HCT116 (cell line): Measurements from ENCODE around the gene PRG2. TPM values are rescaled to one million over a fixed set of nuclear protein-coding genes. Genes with fewer than 3 reads are reported as not detected.

Experiments used
- ATAC-seq: fragments of 200-7000 bp; cut with Tn5 transposase; 2 replicates; pipeline ENCODE4 v1.9.1; 2020; ENCODE audit warnings: mild to moderate bottlenecking, moderate library complexity
- BruUV-seq: library from RNA; stranded (reverse); fragments of 400-500 nt; replicated peaks from 2 replicates; lab custom pipeline; 2021; lab: Mats Ljungman, UMichigan
- CTCF ChIA-PET: fragments of 300-600 bp; sonication (Branson Sonifier 250); formaldehyde crosslinking; loops from one replicate; lab custom pipeline; 2021; ENCODE audit warnings: antibody characterized with exemption; lab: Charles Lee
- POLR2A ChIA-PET: fragments of 300-600, 350-600 bp; sonication (Branson Sonifier 250); formaldehyde crosslinking; loops from one replicate; lab custom pipeline; 2021; ENCODE audit warnings: antibody characterized with exemption; lab: Charles Lee
- RAD21 ChIA-PET, 2 experiments: fragments of 300-600 bp; sonication (Branson Sonifier 250); formaldehyde crosslinking; loops; one replicate each; lab custom pipeline; 2023; ENCODE audit warnings: low total read pairs in 2 of 2; ENCODE audit not compliant: uncharacterized antibody in 2 of 2, unreplicated experiment in 2 of 2, low non-redundant PET in 1 of 2; lab: Charles Lee
- DNase-seq: peaks from one replicate; pipeline ENCODE4 v3.0.0-alpha.2; 2010; ENCODE audit warnings: low read depth, low spot score
- H2AFZ ChIP-seq: fragments of 200-600 bp; shearing (Covaris generic), sonication (generic); 2 replicates; pipeline ENCODE4 v1.6.1; 2017; ENCODE audit warnings: low read depth, mixed run types, mixed read lengths, antibody characterized with exemption, low read length; ENCODE audit not compliant: poor library complexity, severe bottlenecking
- H3K27ac ChIP-seq: 2 replicates; pipeline ENCODE4 v1.5.1; 2012; ENCODE audit warnings: low read depth, low read length
- H3K27me3 ChIP-seq: fragments of 200-600 bp; sonication (generic); 2 replicates; pipeline ENCODE4 v1.6.1; 2016; ENCODE audit warnings: mixed run types, low read length, mixed read lengths; ENCODE audit not compliant: insufficient read depth
- H3K36me3 ChIP-seq, 2 experiments: fragments of 200-500 bp in 1 of 2; fragments of 200-600 bp in 1 of 2; sonication (Bioruptor generic) in 1 of 2; sonication (generic) in 1 of 2; 2 replicates each; pipeline versions ENCODE4 v1.5.1 to v1.6.1; 2014 to 2016; ENCODE audit warnings: low read length in 2 of 2, inconsistent platforms in 1 of 2, mixed read lengths in 1 of 2, mixed run types in 1 of 2; ENCODE audit not compliant: insufficient read depth in 2 of 2, control insufficient read depth in 1 of 2
- H3K4me1 ChIP-seq, 2 experiments: fragments of 200-600 bp in 1 of 2; sonication (generic) in 1 of 2; 2 replicates each; pipeline versions ENCODE4 v1.5.1 to v1.6.1; 2012 to 2017; ENCODE audit warnings: low read length in 2 of 2, inconsistent platforms in 1 of 2, mild to moderate bottlenecking in 1 of 2, mixed read lengths in 1 of 2, mixed run types in 1 of 2, moderate library complexity in 1 of 2; ENCODE audit not compliant: insufficient read depth in 2 of 2, control insufficient read depth in 1 of 2
- H3K4me2 ChIP-seq: fragments of 200-600 bp; sonication (generic); 2 replicates; pipeline ENCODE4 v1.6.1; 2017; ENCODE audit warnings: mixed run types, low read length, mixed read lengths
- H3K4me3 ChIP-seq, 2 experiments: fragments of 200-600 bp in 1 of 2; sonication (generic) in 1 of 2; replicated peaks in 1 of 2; 2 replicates each; pipeline ENCODE4 v1.5.1; 2011 to 2016; ENCODE audit warnings: low read length in 2 of 2, control low read depth in 1 of 2, low read depth in 1 of 2, mild to moderate bottlenecking in 1 of 2, mixed read lengths in 1 of 2, mixed run types in 1 of 2
- H3K79me2 ChIP-seq: fragments of 200-600 bp; sonication (generic); 2 replicates; pipeline ENCODE4 v1.6.1; 2017; ENCODE audit warnings: mild to moderate bottlenecking, mixed run types, low read length, moderate library complexity, mixed read lengths; ENCODE audit not compliant: insufficient read depth
- H3K9ac ChIP-seq: fragments of 200-600 bp; sonication (generic); 2 replicates; pipeline ENCODE4 v1.6.1; 2016; ENCODE audit warnings: low read length, mixed read lengths
- H3K9me2 ChIP-seq: fragments of 200-600 bp; sonication (generic), shearing (Covaris generic); 2 replicates; pipeline ENCODE4 v1.6.1; 2017; ENCODE audit warnings: mixed run types, mild to moderate bottlenecking, moderate library complexity; ENCODE audit not compliant: insufficient read depth
- H3K9me3 ChIP-seq, 2 experiments: fragments of 200-500 bp in 1 of 2; fragments of 200-600 bp in 1 of 2; sonication (Bioruptor generic) in 1 of 2; sonication (generic) in 1 of 2; 2 replicates each; pipeline ENCODE4 v1.6.1; 2014 to 2017; ENCODE audit warnings: low read length in 2 of 2, mixed read lengths in 2 of 2, inconsistent platforms in 1 of 2, low read depth in 1 of 2, mild to moderate bottlenecking in 1 of 2, mixed run types in 1 of 2, moderate library complexity in 1 of 2; ENCODE audit not compliant: control insufficient read depth in 1 of 2, insufficient read depth in 1 of 2
- H4K20me1 ChIP-seq: fragments of 200-600 bp; sonication (generic), shearing (Covaris generic); 2 replicates; pipeline ENCODE4 v1.6.1; 2017; ENCODE audit warnings: mixed run types, mild to moderate bottlenecking, moderate library complexity; ENCODE audit not compliant: insufficient read depth
- CBX3 ChIP-seq: IDR thresholded peaks from 2 replicates; pipeline ENCODE4 v1.6.1; 2012; ENCODE audit warnings: low read depth
- EGR1 ChIP-seq: IDR thresholded peaks from 2 replicates; pipeline ENCODE4 v1.6.1; 2012; ENCODE audit warnings: low read depth
- ELF1 ChIP-seq: IDR thresholded peaks from 2 replicates; pipeline ENCODE4 v1.6.1; 2012; ENCODE audit warnings: low read depth, borderline replicate concordance
- EZH2phosphoT487 ChIP-seq: fragments of 200-600 bp; IDR thresholded peaks from 2 replicates; pipeline ENCODE4 v1.6.1; 2018; ENCODE audit warnings: antibody characterized with exemption, borderline replicate concordance
- FOSL1 ChIP-seq: IDR thresholded peaks from 2 replicates; pipeline ENCODE4 v1.6.1; 2012; ENCODE audit warnings: low read depth
- MAX ChIP-seq: IDR thresholded peaks from 2 replicates; pipeline ENCODE4 v1.6.1; 2012
- POLR2AphosphoS5 ChIP-seq: IDR thresholded peaks from 2 replicates; pipeline ENCODE4 v1.6.1; 2011; ENCODE audit warnings: mild to moderate bottlenecking, low read depth, low read length, moderate library complexity
- RAD21 ChIP-seq: IDR thresholded peaks from 2 replicates; pipeline ENCODE4 v1.6.1; 2012; ENCODE audit warnings: low read depth, mild to moderate bottlenecking
- SRF ChIP-seq: IDR thresholded peaks from 2 replicates; pipeline ENCODE4 v1.6.1; 2012; ENCODE audit warnings: low read depth
- ZBTB33 ChIP-seq: IDR thresholded peaks from 2 replicates; pipeline ENCODE4 v1.6.1; 2011; ENCODE audit warnings: mild to moderate bottlenecking, low read length, moderate library complexity; ENCODE audit not compliant: insufficient replicate concordance; ENCODE audit errors: extremely low read depth
- ZNF274 ChIP-seq: fragments of 200-500 bp; sonication (Bioruptor generic); IDR thresholded peaks from 2 replicates; pipeline ENCODE4 v1.6.1; 2014; ENCODE audit warnings: mild to moderate bottlenecking, low read depth, low read length, inconsistent platforms
- intact Hi-C: fragments of 100-400 bp; cut with micrococcal nuclease; formaldehyde crosslinking; loops from 2 replicates; pipeline ENCODE4 v1.10.0; 2022
- total RNA-seq: library from RNA; stranded (reverse); gene quantifications from one replicate; pipeline ENCODE4 v1.2.1, GENCODE V29; 2021; ENCODE audit not compliant: unreplicated experiment

PRG2 gene
- total RNA-seq, 1 experiment from 2014 or later = 0.81 TPM

- BruUV-seq = no TSS peak
- H3K4me3 ChIP-seq = no peak overlapping the region
- H2AFZ ChIP-seq = no peak overlapping the region
- H3K79me2 ChIP-seq = no peaks in the 10 kb centered on the region
- no peaks in the 10 kb centered on the region for H3K27me3 ChIP-seq
- H3K9ac ChIP-seq = no peak overlapping the region
- H3K27ac ChIP-seq = no peak overlapping the region
- TF ChIP-seq FOSL1 (no peak), EZH2phosphoT487 (no peak), SRF (no peak), RAD21 (no peak), ELF1 (no peak), CBX3 (no peak), ZBTB33 (no peak), EGR1 (no peak), ZNF274 (no peak), MAX (no peak), POLR2AphosphoS5 (no peak)
- TF ChIP-seq, all 23 proteins: peak for 0
- Histone ChIP-seq H4K20me1 (no peaks in the 10 kb centered on the region), H3K36me3 (no peaks in the 10 kb centered on the region; a peak in 1 of 4 replicates), H3K9me3 (no peaks in the 10 kb centered on the region), H3K9me2 (no peaks in the 10 kb centered on the region), H3K4me1 (peaks cover 0 to 3% of the 10 kb centered on the region in 2 experiments; a peak in 1 of 4 replicates), H3K4me2 (no peak overlapping the region)
- intact Hi-C loops = no loop called here
- ChIA-PET CTCF (no interaction called here), RAD21 (no interaction called here), POLR2A (no interaction called here)
- ATAC-seq (no peak), DNase-seq (no peak)
Measured at GRCh38 chr11:57408771-57409170, 18.3 kb upstream of the PRG2 start.
